LHCN-M2 (cell line): Measurements from ENCODE around the gene NOSIP. TPM values are rescaled to one million over a fixed set of nuclear protein-coding genes. Genes with fewer than 3 reads are reported as not detected.

Source experiments
- DNase-seq: peaks from one replicate; pipeline ENCODE4 v3.0.0-alpha.2; 2012; ENCODE audit warnings: low read depth
- total RNA-seq: library from RNA; depleted of rRNA; stranded (reverse); fragments of >200 nt; gene quantifications from 2 replicates; pipeline ENCODE4 v1.2.3, GENCODE V29; 2014

NOSIP gene
- total RNA-seq, 1 experiment from 2014 or later, result 76.8 TPM

- no peak for DNase-seq
These were observed 14.8 kb upstream of the NOSIP start for GRCh38 chr19:49594993-49595818.

GRCh38 chr19:49594157-49594992 lies 14.0 kb upstream of the NOSIP start:
- no peak for DNase-seq

- peak; percentile 84 for DNase-seq
These were observed 13.1 kb upstream of the NOSIP start for GRCh38 chr19:49593233-49594113.

- DNase-seq, result no peak
These were observed 12.3 kb upstream of the NOSIP start for GRCh38 chr19:49592486-49593232.

GRCh38 chr19:49591731-49592485 lies 11.6 kb upstream of the NOSIP start:
- DNase-seq, result peak; percentile 45

- peak; percentile 71 for DNase-seq
These were observed 10.8 kb upstream of the NOSIP start, which contains the start of gene PRR12 for GRCh38 chr19:49590971-49591730. Gene PRR12 (plus strand): TSS chr19:49591182. CDS start chr19:49591655, 473 bp downstream.

- peak; percentile 96 for DNase-seq
These were observed 10.0 kb upstream of the NOSIP start for GRCh38 chr19:49590071-49590970.

GRCh38 chr19:49589502-49589905 lies 9.1 kb upstream of the NOSIP start:
- DNase-seq, result no peak

GRCh38 chr19:49588365-49589122 lies 8.2 kb upstream of the NOSIP start:
- DNase-seq, result no peak

- no peak for DNase-seq
These were observed 6.9 kb upstream of the NOSIP start for GRCh38 chr19:49587227-49587626.

GRCh38 chr19:49585023-49585422 lies 4.7 kb upstream of the NOSIP start:
- DNase-seq, result no peak

GRCh38 chr19:49583239-49583638 lies 2.9 kb upstream of the NOSIP start:
- DNase-seq, result no peak

GRCh38 chr19:49581007-49581508 lies 702 bp upstream of the NOSIP start, which contains the start of gene PRRG2:
Gene PRRG2 (plus strand): TSS chr19:49581316. CDS start chr19:49583220, 1,904 bp downstream.
- DNase-seq, result no peak

GRCh38 chr19:49579947-49580263 lies 451 bp downstream of the NOSIP start:
- DNase-seq, result no peak

- peak; percentile 7 for DNase-seq
These were observed 1.2 kb downstream of the NOSIP start for GRCh38 chr19:49579193-49579592.

GRCh38 chr19:49574206-49574755 lies 6.1 kb downstream of the NOSIP start:
- peak; percentile 48 for DNase-seq

- no peak for DNase-seq
These were observed 6.9 kb downstream of the NOSIP start for GRCh38 chr19:49573425-49573824.
